Measurements from ENCODE around the gene RTN4RL1. TPM values are rescaled to one million over a fixed set of nuclear protein-coding genes. Genes with fewer than 3 reads are reported as not detected.

Gene RTN4RL1
- total RNA-seq (1 to 10 TPM; 1.7 to 4.2 (median 2.7) TPM), polyA plus RNA-seq (1 to 10 TPM; 2.2 to 4.9 TPM)
- long read RNA-seq, donor 1, partial matches to known transcripts = 4 of 8 reads
- long read RNA-seq, donor 1, other reads (novel, unspliced or antisense) = 0 of 8 reads
- long read RNA-seq, donor 2 = 0 reads
- long read RNA-seq, donor 3, partial matches to known transcripts = 0 of 4 reads
- long read RNA-seq, donor 3, other reads (novel, unspliced or antisense) = 4 of 4 reads

GRCh38 chr17:2025220-2025621 lies at the start of gene RTN4RL1:
RTN4RL1 (minus strand) TSS chr17:2025334; CDS start chr17:2024865, 469 bp downstream.
- WGBS, 4 donors = 0 to 1% (median 0%) methylated on average over 29 to 47 of the region's 47 CpGs
- H3K4me1 ChIP-seq = peaks cover 3 to 47% (median 29%) of the 10 kb centered on the region in 12 donors
- intact Hi-C loops (cut with DNase I) = loop anchor here in 5 of 10 donors (1.0 to 10.0 kb wide), 9 partner anchors 53 to 373 kb away; partner anchors contain the start of gene WDR81 (in 1 of the 5)

GRCh38 chr17:2074919-2075318 lies 49.8 kb upstream of the RTN4RL1 start:
- peak in 3 of 4 donors; percentile 11 to 30 (median 21) for ATAC-seq
- Histone ChIP-seq H3K36me3 (peaks cover 0 to 40% (median 30%) of the 10 kb centered on the region in 9 donors), H3K9me3 (no peaks in the 10 kb centered on the region), H3K27ac (peak overlapping the region; percentile 81 to 98 (median 86)), H3K4me1 (peaks cover 16 to 80% (median 59%) of the 10 kb centered on the region in 12 donors), H3K27me3 (no peaks in the 10 kb centered on the region), H3K4me3 (no peak overlapping the region)
- peak in 2 of 5 donors; percentile 59 to 61 for DNase-seq
- intact Hi-C loops (cut with DNase I) = no loop called here
- 34 to 55% (median 45%) methylated on average over 3 to 10 of the region's 10 CpGs for WGBS, 4 donors
- TF ChIP-seq CTCF (IDR thresholded peaks at IDR 0.05) = peak in 1 of 12 donors; percentile 9
- TF ChIP-seq POLR2A (IDR thresholded peaks at IDR 0.05) = no peak

More at GRCh38 chr17:2025220-2025621, at the start of gene RTN4RL1:
- no peaks in the 10 kb centered on the region for H3K36me3 ChIP-seq
- peak within 1 kb of the TSS; percentile 35 to 85 (median 62) for H3K4me3 ChIP-seq
- H3K27me3 ChIP-seq = peaks cover 0 to 51% (median 0%) of the 10 kb centered on the region in 9 donors
- peak within 1 kb of the TSS in 11 of 12 donors; percentile 39 to 88 (median 64) for H3K27ac ChIP-seq
- no peaks in the 10 kb centered on the region for H3K9me3 ChIP-seq
- TF ChIP-seq POLR2A (IDR thresholded peaks at IDR 0.05) (no peak), CTCF (IDR thresholded peaks at IDR 0.05) (no peak)
- DNase-seq (peak; percentile 64 to 82 (median 73)), ATAC-seq (peak in 3 of 4 donors; percentile 12 to 67 (median 61))

GRCh38 chr17:2071455-2072281 lies 46.5 kb upstream of the RTN4RL1 start:
- H3K27ac ChIP-seq = peak overlapping the region; percentile 66 to 98 (median 86)
- no peak overlapping the region for H3K4me3 ChIP-seq
- peak in 4 of 5 donors; percentile 73 to 86 (median 83) for DNase-seq
- no peaks in the 10 kb centered on the region for H3K9me3 ChIP-seq
- H3K4me1 ChIP-seq = peaks cover 16 to 94% (median 76%) of the 10 kb centered on the region in 12 donors
- 48 to 61% (median 54%) methylated on average over 24 to 31 of the region's 31 CpGs for WGBS, 4 donors
- intact Hi-C loops (cut with DNase I) = no loop called here
- TF ChIP-seq CTCF (IDR thresholded peaks at IDR 0.05) (no peak), POLR2A (IDR thresholded peaks at IDR 0.05) (no peak)
- no peaks in the 10 kb centered on the region for H3K27me3 ChIP-seq
- peaks cover 0 to 25% (median 2%) of the 10 kb centered on the region in 9 donors for H3K36me3 ChIP-seq
- ATAC-seq = peak in 3 of 4 donors; percentile 30 to 53 (median 46)

GRCh38 chr17:2071024-2071385 lies 45.9 kb upstream of the RTN4RL1 start:
- ATAC-seq (no peak), DNase-seq (no peak)
- H3K27me3 ChIP-seq = no peaks in the 10 kb centered on the region
- intact Hi-C loops (cut with DNase I) = no loop called here
- no peaks in the 10 kb centered on the region for H3K9me3 ChIP-seq
- TF ChIP-seq CTCF (IDR thresholded peaks at IDR 0.05) = no peak
- TF ChIP-seq POLR2A (IDR thresholded peaks at IDR 0.05) = no peak
- H3K27ac ChIP-seq = peak overlapping the region; percentile 66 to 98 (median 86)
- peaks cover 0 to 20% (median 2%) of the 10 kb centered on the region in 9 donors for H3K36me3 ChIP-seq
- H3K4me3 ChIP-seq = no peak overlapping the region
- WGBS, 4 donors = 87 to 93% (median 89%) methylated on average over 6 of the region's 6 CpGs
- H3K4me1 ChIP-seq = peaks cover 16 to 93% (median 75%) of the 10 kb centered on the region in 12 donors

Data from heart left ventricle (tissue), 16 donors.